Kidney epithelial cell (primary cell): ENCODE data around the gene DNM1. TPM values are rescaled to one million over a fixed set of nuclear protein-coding genes. Genes with fewer than 3 reads are reported as not detected.

Source experiments
- DNase-seq: peaks from one replicate; pipeline ENCODE4 v3.0.0-alpha.2; 2010; ENCODE audit warnings: low read depth
- H3K27me3 ChIP-seq: 2 replicates; pipeline ENCODE4 v1.6.0; 2011; ENCODE audit warnings: low read length; ENCODE audit not compliant: control insufficient read depth, insufficient read depth
- H3K36me3 ChIP-seq: 2 replicates; pipeline ENCODE4 v1.5.1; 2011; ENCODE audit warnings: low read length; ENCODE audit not compliant: control insufficient read depth, insufficient read depth
- H3K4me3 ChIP-seq: 2 replicates; pipeline ENCODE4 v1.5.1; 2011; ENCODE audit warnings: low read depth, mild to moderate bottlenecking, control low read depth, low read length
- total RNA-seq: library from RNA; depleted of rRNA; stranded (reverse); fragments of >200 nt; gene quantifications from 2 replicates; pipeline ENCODE4 v1.2.3, GENCODE V29; 2015
- TF ChIP-seq, protein P1 (sequence below): IDR thresholded peaks from 2 replicates; pipeline ENCODE4 v1.5.1; 2011; ENCODE audit warnings: mild to moderate bottlenecking, moderate library complexity, low read length, control low read depth, inconsistent platforms; ENCODE audit not compliant: insufficient read depth, poor library complexity, severe bottlenecking

Gene DNM1
- total RNA-seq, 1 donor from 2014 or later, result 16.2 TPM

DNA sequence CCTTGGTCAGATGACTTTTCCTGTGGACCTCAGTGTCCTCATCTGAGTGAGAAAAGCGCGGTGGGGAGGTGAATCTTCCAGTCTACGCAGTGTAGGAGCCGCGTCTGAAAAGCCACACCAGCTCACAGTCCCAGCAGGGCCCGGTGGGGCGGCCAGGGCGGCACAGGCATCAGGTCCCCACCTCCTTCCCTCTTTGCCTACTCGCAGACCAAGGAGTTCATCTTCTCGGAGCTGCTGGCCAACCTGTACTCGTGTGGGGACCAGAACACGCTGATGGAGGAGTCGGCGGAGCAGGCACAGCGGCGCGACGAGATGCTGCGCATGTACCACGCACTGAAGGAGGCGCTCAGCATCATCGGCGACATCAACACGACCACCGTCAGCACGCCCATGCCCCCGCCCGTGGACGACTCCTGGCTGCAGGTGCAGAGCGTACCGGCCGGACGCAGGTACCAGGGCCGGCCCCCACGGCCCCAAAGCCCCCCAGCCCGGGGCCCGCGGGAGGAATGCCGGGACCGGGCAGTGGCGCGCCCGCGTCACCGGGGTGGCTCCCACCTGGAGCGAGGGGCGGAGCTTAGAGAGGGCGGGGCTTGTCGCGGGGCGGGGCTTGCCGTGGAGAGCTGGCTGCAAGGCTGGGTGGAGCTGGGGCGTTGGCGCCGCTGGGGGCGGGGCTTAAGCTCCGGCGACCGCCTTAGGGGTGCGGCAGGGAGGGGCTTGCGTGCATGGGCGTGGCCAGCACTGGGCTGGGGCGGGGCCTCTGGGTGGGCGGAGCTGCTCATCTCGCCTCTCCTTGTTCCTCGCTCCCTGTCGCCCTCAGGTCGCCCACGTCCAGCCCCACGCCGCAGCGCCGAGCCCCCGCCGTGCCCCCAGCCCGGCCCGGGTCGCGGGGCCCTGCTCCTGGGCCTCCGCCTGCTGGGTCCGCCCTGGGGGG, 47.0 kb downstream of the DNM1 start:
- peak; percentile 37 for DNase-seq
- TF ChIP-seq, protein P1, sequence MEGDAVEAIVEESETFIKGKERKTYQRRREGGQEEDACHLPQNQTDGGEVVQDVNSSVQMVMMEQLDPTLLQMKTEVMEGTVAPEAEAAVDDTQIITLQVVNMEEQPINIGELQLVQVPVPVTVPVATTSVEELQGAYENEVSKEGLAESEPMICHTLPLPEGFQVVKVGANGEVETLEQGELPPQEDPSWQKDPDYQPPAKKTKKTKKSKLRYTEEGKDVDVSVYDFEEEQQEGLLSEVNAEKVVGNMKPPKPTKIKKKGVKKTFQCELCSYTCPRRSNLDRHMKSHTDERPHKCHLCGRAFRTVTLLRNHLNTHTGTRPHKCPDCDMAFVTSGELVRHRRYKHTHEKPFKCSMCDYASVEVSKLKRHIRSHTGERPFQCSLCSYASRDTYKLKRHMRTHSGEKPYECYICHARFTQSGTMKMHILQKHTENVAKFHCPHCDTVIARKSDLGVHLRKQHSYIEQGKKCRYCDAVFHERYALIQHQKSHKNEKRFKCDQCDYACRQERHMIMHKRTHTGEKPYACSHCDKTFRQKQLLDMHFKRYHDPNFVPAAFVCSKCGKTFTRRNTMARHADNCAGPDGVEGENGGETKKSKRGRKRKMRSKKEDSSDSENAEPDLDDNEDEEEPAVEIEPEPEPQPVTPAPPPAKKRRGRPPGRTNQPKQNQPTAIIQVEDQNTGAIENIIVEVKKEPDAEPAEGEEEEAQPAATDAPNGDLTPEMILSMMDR, result no peak
- H3K27me3 ChIP-seq, result no peaks in the 10 kb centered on the region
- peak overlapping the region; percentile 38 for H3K4me3 ChIP-seq
- peaks cover 1% of the 10 kb centered on the region for H3K36me3 ChIP-seq

DNA sequence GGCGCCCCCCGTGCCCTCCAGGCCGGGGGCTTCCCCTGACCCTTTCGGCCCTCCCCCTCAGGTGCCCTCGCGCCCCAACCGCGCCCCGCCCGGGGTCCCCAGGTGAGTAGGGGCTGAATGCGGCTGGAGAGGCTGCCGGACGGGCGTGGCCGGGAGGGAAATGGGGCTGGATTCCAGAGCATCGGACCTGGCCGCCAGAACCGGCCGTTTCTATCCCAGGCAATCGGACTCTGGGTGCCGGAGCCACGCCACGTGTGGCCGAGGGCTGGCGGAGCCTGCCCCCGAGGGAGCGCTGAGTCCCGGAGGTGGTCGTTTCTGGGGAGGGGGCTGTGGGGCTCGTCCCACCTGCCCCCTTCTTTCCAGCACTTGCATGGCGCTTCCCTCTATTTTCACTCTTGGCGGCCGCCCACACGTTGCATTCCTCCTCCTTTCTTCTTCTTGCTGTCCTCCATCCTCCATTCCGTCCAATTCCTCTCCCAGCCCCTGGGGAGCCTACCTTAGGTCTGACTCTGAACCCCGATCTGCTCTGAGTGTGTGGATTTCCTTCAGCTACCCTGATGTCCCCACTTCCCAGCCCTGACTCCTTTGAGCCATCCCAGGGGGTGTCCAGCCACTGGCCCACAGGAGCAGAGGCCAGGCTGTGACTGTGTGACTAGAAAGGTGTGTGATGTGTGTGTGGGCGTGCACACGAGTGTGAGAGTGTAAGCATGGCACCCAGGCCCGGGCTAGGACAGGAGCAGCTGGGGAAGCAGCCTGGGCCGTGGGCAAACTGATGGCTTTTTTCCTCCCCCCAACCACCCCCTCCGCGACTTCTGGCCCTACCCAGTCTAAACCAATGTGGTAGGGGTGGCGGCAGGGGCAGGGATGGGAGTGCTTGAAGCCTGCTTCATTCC, 47.9 kb downstream of the DNM1 start:
- Histone ChIP-seq H3K4me3 (peak overlapping the region; percentile 38), H3K36me3 (peaks cover 1% of the 10 kb centered on the region), H3K27me3 (no peaks in the 10 kb centered on the region)
- TF ChIP-seq, protein P1, result no peak
- no peak for DNase-seq

DNA sequence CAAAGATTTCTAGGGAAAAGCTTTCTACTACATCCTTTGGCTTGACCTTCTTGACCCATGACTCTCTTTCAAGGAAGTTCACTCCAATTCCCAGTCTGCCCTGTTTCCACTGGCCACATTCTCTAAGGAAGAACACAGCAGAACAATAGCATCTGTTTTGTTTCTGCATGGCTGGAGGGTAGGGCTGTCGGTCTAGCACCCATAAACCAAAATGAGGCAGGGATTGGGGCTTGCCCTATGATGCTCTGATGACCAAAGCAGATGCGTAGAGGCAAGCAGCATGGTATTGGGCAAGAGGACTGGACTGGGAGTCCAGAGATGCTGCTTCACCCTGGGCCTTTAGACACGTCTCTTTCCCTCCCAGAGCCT, 48.5 kb downstream of the DNM1 start:
- no peak for DNase-seq
- Histone ChIP-seq H3K4me3 (no peak overlapping the region), H3K36me3 (peaks cover 1% of the 10 kb centered on the region), H3K27me3 (no peaks in the 10 kb centered on the region)
- TF ChIP-seq, protein P1, result no peak

DNA sequence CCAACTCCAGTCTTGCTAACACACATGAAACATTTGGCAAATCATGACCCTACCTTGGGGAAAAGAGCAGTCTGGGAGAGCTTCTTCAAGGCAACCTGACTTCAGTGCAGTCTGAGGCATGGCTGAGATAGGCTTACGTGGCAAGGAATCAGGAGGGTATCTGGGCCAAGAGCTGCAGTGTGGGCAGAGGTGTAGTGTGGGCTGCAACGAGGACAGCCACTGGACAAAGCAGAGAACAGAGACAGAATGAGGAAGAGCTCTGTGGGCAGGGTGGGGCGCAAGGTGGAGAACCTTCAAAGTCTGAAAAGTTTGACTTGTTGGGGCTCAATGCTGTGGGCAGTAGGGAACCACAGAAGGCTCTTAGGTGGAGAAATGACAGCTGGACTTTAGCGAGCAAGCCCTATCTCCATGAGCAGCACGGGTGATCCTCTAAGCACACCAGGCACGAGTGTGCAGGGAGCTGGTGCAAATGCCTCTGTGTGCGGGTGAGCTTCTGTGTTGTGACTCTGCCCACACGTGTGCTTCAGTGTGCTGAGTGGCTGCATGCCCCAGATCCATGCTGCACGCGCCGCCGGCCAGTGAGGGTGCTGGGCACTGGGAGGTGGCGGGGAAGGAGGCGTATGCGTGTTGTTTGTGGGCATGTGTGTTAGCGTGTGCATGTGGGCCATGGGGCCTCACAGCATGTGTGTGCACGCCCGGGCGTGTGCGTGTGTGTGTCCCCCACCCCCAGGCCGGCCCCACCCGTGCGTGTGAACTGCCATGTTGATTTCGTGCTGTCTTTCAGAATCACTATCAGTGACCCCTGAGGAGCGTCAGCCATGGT, 49.3 kb downstream of the DNM1 start:
- no peak for DNase-seq
- no peak overlapping the region for H3K4me3 ChIP-seq
- TF ChIP-seq, protein P1, result no peak
- H3K27me3 ChIP-seq, result no peaks in the 10 kb centered on the region
- peaks cover 5% of the 10 kb centered on the region for H3K36me3 ChIP-seq

DNA sequence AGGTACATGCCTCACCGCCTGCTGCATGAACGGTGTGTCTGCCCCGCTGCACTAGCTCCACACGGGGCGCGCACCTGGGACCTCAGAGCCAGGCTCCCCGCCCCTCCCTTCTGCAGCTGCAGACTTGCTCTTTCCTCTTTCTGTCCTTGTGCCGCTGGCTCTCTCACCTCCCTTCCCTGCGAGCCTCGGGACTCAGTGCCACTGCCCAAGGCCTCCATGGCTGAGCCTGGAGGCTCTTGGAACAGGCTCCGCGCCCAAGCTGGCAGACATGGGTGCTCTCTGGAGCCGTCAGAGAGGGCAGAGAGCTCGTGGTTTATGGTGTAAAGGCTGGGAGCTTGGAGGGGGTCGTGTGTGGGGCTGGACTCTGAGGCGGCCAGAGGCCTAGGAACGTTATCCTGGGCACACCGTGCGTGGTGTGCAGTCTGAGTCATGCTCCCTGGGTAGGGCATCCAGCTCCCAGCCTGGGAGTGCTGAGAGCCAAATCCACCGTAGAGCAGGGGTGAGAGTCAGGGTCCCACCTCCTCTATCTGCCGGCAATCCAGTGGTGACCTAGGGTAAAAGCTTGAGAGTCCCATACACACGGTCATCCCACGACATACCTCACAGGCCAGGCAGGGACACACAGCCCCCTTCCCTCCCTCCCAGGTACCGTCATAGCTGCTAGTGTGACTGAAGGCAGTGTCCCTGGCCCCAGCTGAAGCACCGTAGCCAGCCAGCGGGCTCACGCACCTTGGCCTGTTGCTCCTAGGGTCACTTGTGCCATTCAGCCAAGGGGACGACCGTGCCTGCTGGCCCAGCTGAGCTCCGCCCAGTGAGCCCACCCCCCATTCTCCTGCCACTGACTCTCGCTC, 50.2 kb downstream of the DNM1 start:
- H3K4me3 ChIP-seq, result no peak overlapping the region
- TF ChIP-seq, protein P1, result no peak
- no peaks in the 10 kb centered on the region for H3K27me3 ChIP-seq
- peaks cover 5% of the 10 kb centered on the region for H3K36me3 ChIP-seq
- no peak for DNase-seq
